GM12891 (cell line): ENCODE data around the gene ZNF443.
A peak's percentile ranks its signal among the peaks of the same experiment; 100 is the strongest.
"Not testable (repeated sequence)": the region's sequence is repeated elsewhere in the genome, so short reads cannot be mapped to it uniquely, and the experiment has no call there.

Experiments
- DNase-seq: peaks from one replicate; pipeline ENCODE4 v3.0.0; 2011; ENCODE audit warnings: low spot score; ENCODE audit not compliant: insufficient read length
- FAIRE-seq: peaks from 2 replicates; lab custom pipeline; 2011; peaks lifted over from hg19 to GRCh38; lab: Jason Lieb, UNC
- PAX5 ChIP-seq: IDR thresholded peaks from 2 replicates; pipeline ENCODE4 v1.6.1; 2011; ENCODE audit warnings: low read length, moderate library complexity, mild to moderate bottlenecking; ENCODE audit not compliant: insufficient read depth, severe bottlenecking
- POLR2A ChIP-seq: IDR thresholded peaks from 2 replicates; pipeline ENCODE4 v1.6.1; 2011; ENCODE audit warnings: low read depth, low read length, control low read depth
- POLR2AphosphoS5 ChIP-seq: IDR thresholded peaks from 2 replicates; pipeline ENCODE4 v1.6.1; 2011; ENCODE audit warnings: low read depth, low read length, control low read depth
- POU2F2 ChIP-seq: IDR thresholded peaks from 2 replicates; pipeline ENCODE4 v1.6.1; 2011; ENCODE audit warnings: low read depth, mild to moderate bottlenecking, control low read depth, low read length, moderate library complexity
- SPI1 ChIP-seq: IDR thresholded peaks from 2 replicates; pipeline ENCODE4 v1.6.1; 2011; ENCODE audit warnings: low read depth, low read length, control low read depth
- TAF1 ChIP-seq: IDR thresholded peaks from 2 replicates; pipeline ENCODE4 v1.6.1; 2011; ENCODE audit warnings: low read depth, low read length, control low read depth

Gene ZNF443

GRCh38 chr19:12411893-12412292 lies 28.9 kb downstream of the ZNF443 start:
- DNase-seq (no peak), FAIRE-seq (no peak)
- TF ChIP-seq TAF1 (no peak), POLR2AphosphoS5 (no peak), SPI1 (no peak), POLR2A (no peak), PAX5 (no peak), POU2F2 (no peak)

GRCh38 chr19:12400633-12401502 lies 40.0 kb downstream of the ZNF443 start, which contains the start of gene ZNF799:
Gene ZNF799 (minus strand): TSS chr19:12401271. CDS start chr19:12401070, 201 bp downstream.
- peak; percentile 59 for DNase-seq
- TF ChIP-seq POLR2AphosphoS5 (no peak), SPI1 (peak; percentile 52; the same call in 1 of the 2 replicates)
- peak; percentile 97 for FAIRE-seq

GRCh38 chr19:12399901-12400632 lies 40.8 kb downstream of the ZNF443 start:
- DNase-seq: not testable (repeated sequence)
- peak; percentile 94 for FAIRE-seq

- FAIRE-seq, DNase-seq: not testable (repeated sequence)
Measured at GRCh38 chr19:12391148-12391547, 49.7 kb downstream of the ZNF443 start.

- FAIRE-seq, DNase-seq: not testable (repeated sequence)
Measured at GRCh38 chr19:12386365-12386764, 54.5 kb downstream of the ZNF443 start.

- TF ChIP-seq SPI1 (no peak), POU2F2 (no peak), POLR2AphosphoS5 (no peak), POLR2A (no peak), TAF1 (no peak)
- no peak for DNase-seq
- no peak for FAIRE-seq
Measured at GRCh38 chr19:12380444-12380737, 60.4 kb downstream of the ZNF443 start.

GRCh38 chr19:12379732-12380443 lies 60.9 kb downstream of the ZNF443 start:
- no peak for TF ChIP-seq POLR2AphosphoS5
- no peak for TF ChIP-seq TAF1
- TF ChIP-seq POU2F2: no peak
- no peak for TF ChIP-seq SPI1
- no peak for TF ChIP-seq POLR2A
- FAIRE-seq (no peak), DNase-seq (no peak)
